ENCODE results near the gene ECD. TPM values are rescaled to one million over a fixed set of nuclear protein-coding genes. Genes with fewer than 3 reads are reported as not detected.
"Not testable (repeated sequence)": the region's sequence is repeated elsewhere in the genome, so short reads cannot be mapped to it uniquely, and the experiment has no call there.

ECD gene
- polyA plus RNA-seq, 6 donors from 2014 or later = 25.5 to 32.3 (median 28.5) TPM

DNA sequence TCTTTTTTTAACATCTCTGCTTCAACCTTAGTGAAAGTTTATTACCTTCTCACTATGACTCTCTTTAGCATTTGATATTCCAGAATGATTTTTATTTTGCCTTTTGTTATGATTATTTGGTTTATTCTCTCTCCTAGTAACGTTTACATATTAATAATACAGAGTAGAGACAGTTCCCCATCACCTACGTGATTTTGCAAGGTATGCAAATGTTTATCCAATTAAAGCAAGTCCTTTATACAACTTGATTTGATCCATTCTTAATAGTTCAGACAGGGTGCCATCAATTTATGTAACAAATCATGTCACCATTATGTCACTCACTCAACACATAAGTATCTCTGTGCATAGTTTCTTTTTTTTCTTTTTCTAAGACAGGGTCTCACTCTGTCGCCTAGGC, 26.2 kb downstream of the ECD start:
- no peak overlapping the region for H3K4me3 Mint-ChIP-seq
- H3K27ac Mint-ChIP-seq = peak overlapping the region in 1 of 6 donors; percentile 58
- no peaks in the 10 kb centered on the region for H3K27me3 Mint-ChIP-seq
- ATAC-seq (ENCODE audit: low read depth in 2 of 2) (no peak), DNase-seq (no peak)
- H3K36me3 Mint-ChIP-seq = peaks cover 16 to 18% of the 10 kb centered on the region in 2 donors
- no peaks in the 10 kb centered on the region for H3K4me1 Mint-ChIP-seq
- no peaks in the 10 kb centered on the region for H3K9me3 Mint-ChIP-seq

DNA sequence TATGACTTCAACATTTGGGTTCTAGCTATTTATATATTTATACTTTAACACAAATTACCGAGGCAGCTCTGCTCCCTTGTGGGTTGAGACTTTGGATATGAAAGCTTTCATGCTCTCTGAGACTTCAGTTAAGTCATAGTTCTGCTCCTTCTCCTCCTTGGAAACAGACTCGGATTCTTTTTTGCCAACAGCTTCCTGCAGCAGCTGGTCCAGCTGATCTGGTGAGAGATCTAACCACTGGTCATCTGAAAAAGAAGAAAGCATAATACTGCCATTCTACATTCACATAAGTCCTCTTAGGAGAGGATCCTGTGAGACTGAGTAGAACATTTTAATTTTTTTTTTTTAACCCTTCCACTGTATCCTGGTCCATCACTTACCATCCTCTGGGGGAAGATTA, 28.6 kb downstream of the ECD start:
- no peak overlapping the region for H3K4me3 Mint-ChIP-seq
- no peaks in the 10 kb centered on the region for H3K4me1 Mint-ChIP-seq
- no peak overlapping the region for H3K27ac Mint-ChIP-seq
- H3K36me3 Mint-ChIP-seq = peaks cover 16 to 18% of the 10 kb centered on the region in 2 donors
- no peaks in the 10 kb centered on the region for H3K9me3 Mint-ChIP-seq
- ATAC-seq (ENCODE audit: low read depth in 2 of 2) (no peak), DNase-seq (no peak)
- H3K27me3 Mint-ChIP-seq = no peaks in the 10 kb centered on the region

DNA sequence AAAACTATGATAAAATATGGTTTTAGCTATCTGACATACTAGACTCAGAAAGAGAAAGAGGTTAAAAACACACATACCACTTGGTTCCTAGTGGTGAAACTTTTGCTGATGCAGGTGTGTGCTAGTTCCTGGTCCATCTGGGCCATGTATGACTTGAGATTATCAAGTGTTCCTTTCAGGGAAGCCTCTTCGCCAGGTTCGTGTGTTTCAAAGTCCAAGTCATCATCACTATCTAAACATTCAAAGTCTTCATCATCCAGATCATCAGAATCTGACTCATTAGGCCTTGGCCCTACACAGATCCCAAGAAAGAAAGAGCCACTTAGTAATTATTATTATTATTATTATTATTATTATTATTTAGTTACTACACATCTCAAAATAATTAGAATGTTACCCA, 31.2 kb downstream of the ECD start:
- DNase-seq (no peak), ATAC-seq (ENCODE audit: low read depth in 2 of 2) (no peak)
- H3K27me3 Mint-ChIP-seq = no peaks in the 10 kb centered on the region
- peak overlapping the region in 2 of 6 donors; percentile 36 to 54 for H3K27ac Mint-ChIP-seq
- H3K4me1 Mint-ChIP-seq = peaks cover 0 to 7% (median 6%) of the 10 kb centered on the region in 3 donors
- H3K9me3 Mint-ChIP-seq = no peaks in the 10 kb centered on the region
- H3K4me3 Mint-ChIP-seq = no peak overlapping the region
- peaks cover 17 to 26% of the 10 kb centered on the region in 2 donors for H3K36me3 Mint-ChIP-seq

DNA sequence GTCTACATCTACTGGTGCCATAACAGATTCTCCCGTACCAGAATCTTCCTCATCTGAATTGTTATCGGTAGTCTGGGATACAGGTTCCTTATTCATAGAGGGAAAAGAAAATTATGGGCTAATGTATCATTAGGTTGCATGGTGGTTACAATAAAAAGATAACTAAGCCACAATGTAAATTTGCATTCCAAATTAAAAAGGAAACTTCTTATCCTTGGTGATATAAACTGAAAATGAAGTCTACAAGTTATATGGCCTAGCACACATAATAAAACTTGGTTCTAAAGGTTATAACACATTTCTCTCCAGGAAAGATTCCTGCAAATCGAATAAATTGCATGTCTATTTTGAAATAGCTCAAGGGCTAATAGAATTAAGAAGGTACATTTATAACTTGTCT, 33.1 kb downstream of the ECD start:
- peaks cover 17 to 35% of the 10 kb centered on the region in 2 donors for H3K36me3 Mint-ChIP-seq
- no peak overlapping the region for H3K27ac Mint-ChIP-seq
- H3K4me1 Mint-ChIP-seq = peaks cover 0 to 7% (median 6%) of the 10 kb centered on the region in 3 donors
- no peak overlapping the region for H3K4me3 Mint-ChIP-seq
- no peaks in the 10 kb centered on the region for H3K9me3 Mint-ChIP-seq
- H3K27me3 Mint-ChIP-seq = no peaks in the 10 kb centered on the region
- ATAC-seq (ENCODE audit: low read depth in 2 of 2) (no peak), DNase-seq (no peak)

DNA sequence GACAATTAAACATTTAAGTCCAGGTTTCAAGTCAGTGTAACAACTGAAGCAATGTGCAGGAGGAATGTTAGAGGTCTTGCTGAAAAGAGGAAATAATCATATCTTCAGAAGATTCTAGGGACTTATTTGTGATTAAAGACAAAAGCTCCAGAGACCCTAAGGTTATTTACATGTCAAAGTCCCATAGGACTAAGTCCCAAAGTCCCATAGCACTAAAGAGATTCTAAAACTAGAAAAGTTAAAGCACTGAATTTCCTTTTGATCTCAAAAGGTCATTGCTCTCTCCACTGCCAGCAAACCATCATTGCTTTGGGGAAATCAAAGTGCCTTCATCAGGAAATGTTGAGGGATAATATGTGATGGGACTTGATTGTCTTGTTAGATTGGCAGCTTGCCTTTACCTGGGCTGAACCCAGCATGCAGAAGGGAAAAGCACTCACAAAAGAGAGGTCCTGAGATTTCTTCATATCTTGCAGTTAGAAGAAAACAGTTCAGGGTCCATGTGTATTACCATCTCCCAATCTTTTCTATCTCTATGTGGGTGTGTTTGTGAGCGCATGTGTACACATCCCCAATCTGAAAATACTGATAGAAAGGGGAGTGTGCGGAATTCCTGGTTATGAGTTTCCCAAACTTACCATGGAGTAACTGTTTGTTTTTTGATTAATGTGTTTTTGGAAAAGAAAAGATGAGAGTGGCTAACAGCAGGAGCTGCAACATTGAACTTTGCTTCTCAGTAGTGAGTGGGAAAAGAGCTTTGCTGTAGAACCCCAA, 35.7 kb downstream of the ECD start:
- Mint-ChIP-seq H3K4me1 (peaks cover 0 to 7% (median 6%) of the 10 kb centered on the region in 3 donors), H3K4me3 (no peak overlapping the region), H3K36me3 (peaks cover 17 to 25% of the 10 kb centered on the region in 2 donors), H3K27ac (peak overlapping the region in 2 of 6 donors; percentile 42 to 76), H3K27me3 (no peaks in the 10 kb centered on the region), H3K9me3 (no peaks in the 10 kb centered on the region)
- DNase-seq (no peak), ATAC-seq (ENCODE audit: low read depth in 2 of 2) (no peak)

DNA sequence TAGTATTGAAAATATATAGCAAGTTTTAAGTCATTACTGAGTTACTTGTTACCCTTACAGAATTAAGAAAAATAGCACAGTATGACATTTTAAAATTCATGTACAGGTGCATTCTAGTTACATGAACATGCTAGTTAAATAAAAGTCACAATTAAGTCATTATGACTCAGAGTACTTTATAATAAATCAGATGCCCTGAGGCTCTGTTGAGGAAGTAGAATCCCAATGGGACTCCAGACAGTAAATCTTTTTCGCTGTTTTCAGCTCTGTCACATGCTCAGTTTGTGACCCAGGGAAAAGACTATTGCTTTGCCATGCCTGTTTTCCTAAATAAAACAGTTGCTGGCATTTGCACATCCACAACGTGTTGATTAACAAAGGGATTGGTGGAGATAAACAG, 36.5 kb downstream of the ECD start:
- no peak for DNase-seq
- H3K27me3 Mint-ChIP-seq = no peaks in the 10 kb centered on the region
- no peak overlapping the region for H3K27ac Mint-ChIP-seq
- peaks cover 17 to 26% of the 10 kb centered on the region in 2 donors for H3K36me3 Mint-ChIP-seq
- no peaks in the 10 kb centered on the region for H3K9me3 Mint-ChIP-seq
- H3K4me1 Mint-ChIP-seq = peaks cover 0 to 7% (median 6%) of the 10 kb centered on the region in 3 donors
- ATAC-seq (ENCODE audit: low read depth in 2 of 2) = no peak
- H3K4me3 Mint-ChIP-seq = no peak overlapping the region

DNA sequence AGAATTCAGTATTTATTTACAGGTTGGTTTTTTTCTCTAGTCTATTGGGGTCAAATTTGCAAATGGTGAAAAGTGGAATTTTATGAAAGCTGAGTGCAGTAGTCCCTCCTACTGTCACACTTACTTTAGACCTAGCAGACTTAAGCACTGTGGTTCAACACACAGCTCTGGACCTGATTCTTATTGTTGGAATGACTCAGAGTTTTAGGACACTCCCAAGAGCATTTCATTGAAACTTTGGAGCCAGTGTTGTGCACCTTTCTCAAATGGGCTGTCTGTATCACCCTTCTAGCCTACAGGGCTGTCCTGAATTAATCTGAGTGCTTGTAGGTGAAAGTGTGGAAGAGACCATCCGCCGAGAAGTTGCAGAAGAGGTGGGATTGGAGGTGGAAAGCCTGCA, 41.5 kb downstream of the ECD start:
- no peaks in the 10 kb centered on the region for H3K27me3 Mint-ChIP-seq
- no peak for DNase-seq
- H3K36me3 Mint-ChIP-seq = peaks cover 0 to 14% of the 10 kb centered on the region in 2 donors
- H3K27ac Mint-ChIP-seq = peak overlapping the region in 1 of 6 donors; percentile 80
- no peaks in the 10 kb centered on the region for H3K9me3 Mint-ChIP-seq
- H3K4me3 Mint-ChIP-seq = no peak overlapping the region
- no peak for ATAC-seq (ENCODE audit: low read depth in 2 of 2)
- no peaks in the 10 kb centered on the region for H3K4me1 Mint-ChIP-seq

DNA sequence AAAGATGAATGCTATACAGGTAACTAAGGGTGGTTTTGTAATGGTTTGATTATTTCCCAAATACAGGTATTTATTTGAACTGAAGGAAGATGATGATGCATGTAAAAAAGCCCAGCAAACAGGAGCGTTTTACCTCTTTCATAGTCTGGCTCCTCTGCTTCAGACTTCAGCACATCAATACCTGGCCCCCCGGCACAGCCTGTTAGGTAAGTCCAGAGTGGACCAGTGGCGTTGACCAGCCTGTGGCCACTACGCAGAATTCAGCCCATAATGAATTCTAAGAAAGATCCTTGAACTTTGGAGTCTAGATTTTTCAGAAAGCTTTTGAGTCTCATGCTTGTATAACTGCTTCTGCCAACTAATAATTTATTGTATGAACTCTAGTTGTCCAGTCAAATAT, 47.9 kb downstream of the ECD start:
- H3K4me3 Mint-ChIP-seq = no peak overlapping the region
- no peaks in the 10 kb centered on the region for H3K9me3 Mint-ChIP-seq
- ATAC-seq (ENCODE audit: low read depth in 2 of 2) = no peak
- peaks cover 0 to 4% (median 2%) of the 10 kb centered on the region in 3 donors for H3K4me1 Mint-ChIP-seq
- no peak for DNase-seq
- H3K27ac Mint-ChIP-seq = no peak overlapping the region
- H3K36me3 Mint-ChIP-seq = peaks cover 6 to 8% of the 10 kb centered on the region in 2 donors
- no peaks in the 10 kb centered on the region for H3K27me3 Mint-ChIP-seq

DNA sequence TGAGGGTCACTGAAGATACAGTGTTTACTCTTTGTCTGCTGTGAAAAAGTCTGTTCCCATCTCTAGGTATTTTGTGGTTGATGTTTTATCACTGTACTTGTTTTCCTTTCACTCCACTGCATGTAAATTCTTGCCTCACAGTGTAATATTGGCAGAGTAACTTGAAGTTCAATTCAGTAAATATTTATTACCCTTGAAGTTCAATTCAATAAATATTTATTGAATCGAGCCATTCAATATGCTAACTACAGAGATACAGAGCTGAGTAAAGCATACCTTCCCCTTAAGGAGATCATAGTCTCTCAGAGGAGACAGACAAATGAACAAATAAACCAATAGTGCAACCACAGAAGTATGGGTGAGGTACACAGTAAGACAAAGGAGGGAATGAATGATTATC, 48.4 kb downstream of the ECD start:
- Mint-ChIP-seq H3K27ac (peak overlapping the region in 2 of 6 donors; percentile 19 to 21), H3K4me1 (peaks cover 0 to 4% (median 2%) of the 10 kb centered on the region in 3 donors)
- DNase-seq = no peak

DNA sequence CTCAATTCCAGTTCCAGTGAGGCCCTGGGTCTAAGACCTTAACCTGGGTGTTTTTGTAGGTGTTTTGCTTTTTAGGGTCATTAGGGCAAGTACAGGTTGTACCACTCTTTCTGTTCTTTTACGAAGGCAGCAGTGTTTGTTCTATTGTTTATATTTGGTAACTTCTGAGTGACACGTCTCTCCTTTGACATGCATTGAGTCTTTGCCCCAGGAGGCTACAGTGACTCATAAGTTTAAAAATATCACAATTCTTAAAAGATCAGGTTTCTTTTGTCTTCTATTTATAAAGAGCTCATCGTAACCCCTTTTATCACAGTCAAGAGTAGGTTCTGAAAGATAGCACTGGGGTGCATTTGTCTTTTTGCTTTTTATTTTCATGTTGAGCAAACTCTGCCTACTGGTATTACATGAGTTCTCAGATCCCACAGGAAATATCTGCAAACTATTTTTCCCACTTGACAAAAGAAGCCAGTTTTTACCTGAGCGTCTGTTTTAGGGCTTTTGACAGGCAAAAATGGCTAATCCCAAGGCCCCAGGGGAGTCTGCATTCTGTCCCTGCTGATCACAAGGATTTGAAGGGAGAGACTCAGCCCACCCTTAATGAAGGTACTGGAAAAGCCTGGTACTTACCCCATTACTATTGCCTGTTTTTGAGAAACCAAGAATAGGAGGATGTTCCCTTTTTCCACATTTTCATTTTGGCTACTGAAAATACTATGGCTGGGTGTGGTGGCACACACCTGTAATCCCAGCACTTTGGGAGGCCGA, 49.6 kb downstream of the ECD start:
- Mint-ChIP-seq H3K4me1 (peaks cover 0 to 4% (median 2%) of the 10 kb centered on the region in 3 donors), H3K27ac (peak overlapping the region in 2 of 6 donors; percentile 41 to 54), H3K9me3 (no peaks in the 10 kb centered on the region), H3K27me3 (no peaks in the 10 kb centered on the region), H3K36me3 (peaks cover 6 to 8% of the 10 kb centered on the region in 2 donors), H3K4me3 (no peak overlapping the region)
- DNase-seq = no peak
- no peak for ATAC-seq (ENCODE audit: low read depth in 2 of 2)

More for the DNA sequence above, 48.4 kb downstream of the ECD start:
- peaks cover 6 to 8% of the 10 kb centered on the region in 2 donors for H3K36me3 Mint-ChIP-seq
- H3K9me3 Mint-ChIP-seq = no peaks in the 10 kb centered on the region
- no peak for ATAC-seq (ENCODE audit: low read depth in 2 of 2)
- no peak overlapping the region for H3K4me3 Mint-ChIP-seq
- no peaks in the 10 kb centered on the region for H3K27me3 Mint-ChIP-seq

DNA sequence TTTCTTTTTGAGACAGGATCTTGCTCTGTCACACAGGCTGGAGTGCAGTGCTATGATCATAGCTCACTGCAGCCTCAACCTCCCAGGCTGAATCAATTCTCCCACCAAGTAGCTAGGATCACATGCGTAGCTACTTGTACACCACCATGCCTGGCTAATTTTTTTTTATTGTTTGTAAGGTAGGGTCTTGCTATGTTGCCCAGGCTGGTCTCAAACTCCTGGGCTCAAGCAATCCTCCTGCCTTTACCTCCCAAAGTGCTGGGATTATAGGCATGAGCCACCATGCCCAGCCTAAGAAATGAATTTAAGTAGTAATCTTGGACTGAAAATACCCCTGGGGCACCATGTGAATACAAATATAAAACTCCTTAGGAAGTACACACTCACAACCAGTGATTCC, 51.8 kb downstream of the ECD start:
- no peak for ATAC-seq (ENCODE audit: low read depth in 2 of 2)
- H3K27me3 Mint-ChIP-seq = no peaks in the 10 kb centered on the region
- H3K9me3 Mint-ChIP-seq = no peaks in the 10 kb centered on the region
- H3K4me1 Mint-ChIP-seq = peaks cover 4 to 7% (median 5%) of the 10 kb centered on the region in 3 donors
- H3K4me3 Mint-ChIP-seq = no peak overlapping the region
- DNase-seq = no peak
- peak overlapping the region in 1 of 6 donors; percentile 21 for H3K27ac Mint-ChIP-seq
- H3K36me3 Mint-ChIP-seq = peaks cover 6 to 8% of the 10 kb centered on the region in 2 donors

DNA sequence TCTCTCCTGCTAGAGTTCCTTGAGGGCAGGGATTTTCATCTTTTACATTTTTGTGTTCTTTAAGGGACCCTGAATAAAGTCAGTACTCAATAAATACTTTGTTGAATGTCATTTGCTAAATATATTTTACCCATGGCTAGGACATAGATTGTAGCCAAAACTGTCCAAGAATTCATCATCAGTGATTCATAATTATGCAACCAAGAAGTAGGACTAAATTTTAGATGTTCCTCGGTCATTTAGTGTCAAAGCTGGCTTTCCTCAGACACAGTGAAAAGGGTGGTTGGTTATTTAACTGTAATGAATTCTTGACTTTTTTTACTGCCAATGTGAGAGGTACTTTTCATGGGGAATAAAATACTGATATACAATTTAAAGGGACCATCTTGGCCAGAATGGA, 54.3 kb downstream of the ECD start:
- DNase-seq = no peak
- no peak for ATAC-seq (ENCODE audit: low read depth in 2 of 2)
- H3K4me1 Mint-ChIP-seq = peaks cover 12 to 20% (median 19%) of the 10 kb centered on the region in 3 donors
- H3K9me3 Mint-ChIP-seq = peaks cover 0 to 12% (median 2%) of the 10 kb centered on the region in 7 donors
- H3K4me3 Mint-ChIP-seq = no peak overlapping the region
- H3K27ac Mint-ChIP-seq = peak overlapping the region in 2 of 6 donors; percentile 11 to 45
- peaks cover 0 to 1% of the 10 kb centered on the region in 2 donors for H3K36me3 Mint-ChIP-seq
- H3K27me3 Mint-ChIP-seq = no peaks in the 10 kb centered on the region

DNA sequence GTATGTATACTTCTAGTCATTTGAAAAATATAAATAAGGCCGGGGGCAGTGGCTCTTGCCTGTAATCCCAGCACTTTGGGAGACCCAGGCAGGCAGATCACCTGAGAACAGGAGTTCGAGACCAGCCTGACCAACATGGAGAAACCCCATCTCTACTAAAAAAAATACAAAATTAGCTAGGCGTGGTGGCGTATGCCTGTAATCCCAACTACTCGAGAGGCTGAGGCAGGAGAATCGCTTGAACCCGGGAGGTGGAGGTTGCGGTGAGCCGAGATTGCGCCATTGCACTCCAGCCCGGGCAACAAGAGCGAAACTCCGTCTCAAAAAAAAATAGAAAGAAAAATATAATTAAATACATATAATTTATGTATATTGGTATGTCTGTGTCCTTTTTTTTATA, 55.8 kb downstream of the ECD start:
- H3K9me3 Mint-ChIP-seq = peaks cover 0 to 12% (median 2%) of the 10 kb centered on the region in 7 donors

More for the DNA sequence above, 55.8 kb downstream of the ECD start:
- not testable (repeated sequence) for H3K36me3 Mint-ChIP-seq; H3K4me3 Mint-ChIP-seq; DNase-seq; ATAC-seq (ENCODE audit: low read depth in 2 of 2); H3K27me3 Mint-ChIP-seq
- Mint-ChIP-seq H3K4me1 (peaks cover 14 to 19% (median 18%) of the 10 kb centered on the region in 3 donors), H3K27ac (peak overlapping the region in 1 of 6 donors; percentile 4)
